ENCODE measurements around the gene BICRA. TPM values are rescaled to one million over a fixed set of nuclear protein-coding genes. Genes with fewer than 3 reads are reported as not detected.

Gene BICRA
- total and polyA plus RNA-seq, 2 of the 4 experiments (the other 2 are of a cell fraction) = 1.8 to 3.5 TPM

- Histone ChIP-seq H2BK20ac (ENCODE audit: low read depth, low read length) (no peak overlapping the region), H3K4ac (ENCODE audit: low read depth, low read length) (peak overlapping the region; percentile 79), H3K9me3 (ENCODE audit: control insufficient read depth, insufficient read depth, low read length) (no peaks in the 10 kb centered on the region), H4K20me1 (ENCODE audit: insufficient read depth, low read length) (peaks cover 28% of the 10 kb centered on the region), H4K91ac (ENCODE audit: insufficient read depth, low read depth, low read length) (peak overlapping the region; percentile 91; the same call in 1 of the 2 replicates), H3K79me1 (ENCODE audit: low read depth in 1 of 2, low read length in 2 of 2) (peaks cover 20 to 42% of the 10 kb centered on the region in 2 experiments), H3K56ac (ENCODE audit: extremely low read depth, insufficient read depth, low read length) (peak overlapping the region; percentile 83), H3K4me1 (ENCODE audit: control insufficient read depth, insufficient read depth, low read length) (peaks cover 8% of the 10 kb centered on the region), H4K5ac (ENCODE audit: low read depth, low read length) (no peak overlapping the region), H2AFZ (replicated peaks; ENCODE audit: low read length, poor library complexity) (peak overlapping the region; percentile 95), H2BK120ac (ENCODE audit: low read depth, low read length) (peak overlapping the region; percentile 74), H3K18ac (ENCODE audit: low read depth, low read length) (0 out of 2 replicates have a peak overlapping the region, but pooled peaks have one; percentile 11), H3K36me3 (ENCODE audit: control insufficient read depth, insufficient read depth, low read length) (peaks cover 7% of the 10 kb centered on the region), H3K27me3 (ENCODE audit: control insufficient read depth, insufficient read depth, low read length) (no peaks in the 10 kb centered on the region), H2AK9ac (replicated peaks; ENCODE audit: low read depth, low read length, poor library complexity) (peak overlapping the region; percentile 100), H2BK15ac (ENCODE audit: low read depth, low read length) (no peak overlapping the region; the same call in 2 of the 3 replicates), H3K9ac (ENCODE audit: low read depth, low read length) (peak overlapping the region; percentile 98), H2BK5ac (ENCODE audit: low read depth, low read length, poor library complexity, severe bottlenecking) (peak overlapping the region; percentile 96), H3K14ac (replicated peaks; ENCODE audit: low read depth, low read length) (peak overlapping the region; percentile 99), H3K4me3 (ENCODE audit: insufficient read depth, low read depth, low read length) (peak overlapping the region; percentile 95), H3K23ac (ENCODE audit: low read depth, low read length) (peak overlapping the region; percentile 98), H3K9me1 (ENCODE audit: insufficient read depth, low read length) (peaks cover 5% of the 10 kb centered on the region), H3K27ac (ENCODE audit: insufficient read depth, low read length) (peak overlapping the region; percentile 98), H4K8ac (ENCODE audit: low read depth in 2 of 2, low read length in 2 of 2) (peak overlapping the region; percentile 60 to 91; a peak in 3 of 4 replicates), H3K4me2 (ENCODE audit: low read depth, low read length) (peak overlapping the region; percentile 71), H2AK5ac (ENCODE audit: low read depth, low read length) (peak overlapping the region; percentile 74)
- no peak for TF ChIP-seq CTCF (conservative IDR thresholded peaks at IDR 0.05; ENCODE audit: low read depth, low read length)
- no peak for TF ChIP-seq POLR2A (IDR thresholded peaks at IDR 0.05; ENCODE audit: low read depth, low read length)
- no peak for TF ChIP-seq RCOR1 (IDR thresholded peaks at IDR 0.05; ENCODE audit: insufficient replicate concordance, low read length)
- no peak for TF ChIP-seq BHLHE40 (IDR thresholded peaks at IDR 0.05; ENCODE audit: low read depth, low read length)
- TF ChIP-seq MXI1 (IDR thresholded peaks at IDR 0.05; ENCODE audit: borderline replicate concordance, low read depth, low read length) = no peak
- TF ChIP-seq SMC3 (IDR thresholded peaks at IDR 0.05; ENCODE audit: low read depth, low read length) = no peak
- TF ChIP-seq RAD21 (IDR thresholded peaks at IDR 0.05; ENCODE audit: low read length) = no peak
- POLR2A ChIA-PET (ENCODE audit: unreplicated experiment) = no interaction called here
- in situ Hi-C loops (cut with MboI; ENCODE audit: low sequenced_read_pairs) = no loop called here
- intact Hi-C loops (cut with micrococcal nuclease) = loop anchor here (1.0 to 2.0 kb wide), 4 partner anchors 55 to 92 kb away; partner anchors contain the start of gene NAPA
- DNase-seq (no peak), ATAC-seq (ENCODE audit: low read depth) (no peak)
- 37% methylated on average over 12 of the region's 21 CpGs; no CpG with 5 or more reads in 1 of the 2 experiments for WGBS, 2 experiments (ENCODE audit: extremely low coverage in 2 of 2, insufficient read length in 1 of 2)
- no TSS peak for BruUV-seq (replicated peaks)
- dilution Hi-C loops (cut with HindIII; ENCODE audit: low sequenced_read_pairs, unreplicated experiment) = no loop called here
- CTCF ChIA-PET = interaction anchor here (0.8 kb wide), 1 partner anchor 92 kb away, joined by 8 read pairs; no protein-coding TSS in a partner anchor
These were observed 1.3 kb upstream of the BICRA start for GRCh38 chr19:47607564-47608073.
